Neural cell (in vitro differentiated cells): ENCODE measurements around the gene SPTLC2. TPM values are rescaled to one million over a fixed set of nuclear protein-coding genes. Genes with fewer than 3 reads are reported as not detected.

Source experiments
- H2AFZ ChIP-seq: fragments of 200-600, 300-800 bp; sonication (generic), shearing (Covaris generic); 2 replicates; pipeline ENCODE4 v1.6.0; 2014; ENCODE audit warnings: low read depth, mild to moderate bottlenecking, antibody characterized with exemption, low read length, moderate library complexity
- H3F3A ChIP-seq: fragments of 200-600 bp; shearing (Covaris generic); 2 replicates; pipeline ENCODE4 v1.6.1; 2016; ENCODE audit warnings: mild to moderate bottlenecking, moderate library complexity, mixed read lengths, antibody characterized with exemption, low read length; ENCODE audit not compliant: insufficient read depth, poor library complexity, severe bottlenecking
- H3K27ac ChIP-seq: fragments of 200-600, 300-800 bp; sonication (generic), shearing (Covaris generic); 2 replicates; pipeline ENCODE4 v1.5.1; 2014; ENCODE audit warnings: mild to moderate bottlenecking, low read length, moderate library complexity
- H3K27me3 ChIP-seq: fragments of 300-800, 200-600 bp; sonication (generic), shearing (Covaris generic); 2 replicates; pipeline ENCODE4 v1.6.0; 2014; ENCODE audit warnings: mild to moderate bottlenecking, low read depth, low read length, moderate library complexity; ENCODE audit not compliant: insufficient read depth
- H3K36me3 ChIP-seq: fragments of 300-800, 200-600 bp; sonication (generic), shearing (Covaris generic); 2 replicates; pipeline ENCODE4 v1.5.1; 2014; ENCODE audit warnings: mild to moderate bottlenecking, antibody characterized with exemption, low read length, moderate library complexity; ENCODE audit not compliant: insufficient read depth
- H3K4me2 ChIP-seq: fragments of 300-800, 200-600 bp; sonication (generic), shearing (Covaris generic); 2 replicates; pipeline ENCODE4 v1.6.0; 2014; ENCODE audit warnings: mild to moderate bottlenecking, low read length
- H3K4me3 ChIP-seq: fragments of 300-800, 200-600 bp; sonication (generic), shearing (Covaris generic); 2 replicates; pipeline ENCODE4 v1.5.1; 2014; ENCODE audit warnings: mild to moderate bottlenecking, low read length, moderate library complexity
- H3K79me2 ChIP-seq: fragments of 200-600 bp; shearing (Covaris generic); replicated peaks from 2 replicates; pipeline ENCODE4 v1.6.0; 2014; ENCODE audit warnings: mild to moderate bottlenecking, low read length, moderate library complexity; ENCODE audit not compliant: insufficient read depth
- H3K9ac ChIP-seq: fragments of 300-800, 200-600 bp; sonication (generic), shearing (Covaris generic); 2 replicates; pipeline ENCODE4 v1.6.1; 2016; ENCODE audit warnings: mild to moderate bottlenecking, low read length, mixed read lengths
- H3K9me2 ChIP-seq: fragments of 200-600 bp; shearing (Covaris generic); 2 replicates; pipeline ENCODE4 v1.6.1; 2016; ENCODE audit warnings: mild to moderate bottlenecking, low read length, mixed read lengths; ENCODE audit not compliant: insufficient read depth
- H3K9me3 ChIP-seq: fragments of 200-600, 300-800 bp; sonication (generic), shearing (Covaris generic); 2 replicates; pipeline ENCODE4 v1.6.1; 2016; ENCODE audit warnings: mild to moderate bottlenecking, mixed run types, low read length, moderate library complexity, mixed read lengths
- H4K20me1 ChIP-seq: fragments of 200-600 bp; shearing (Covaris generic); 2 replicates; pipeline ENCODE4 v1.6.1; 2016; ENCODE audit warnings: mild to moderate bottlenecking, mixed run types; ENCODE audit not compliant: insufficient read depth
- EP300 ChIP-seq: fragments of 450-650 bp; conservative IDR thresholded peaks from 2 replicates; pipeline ENCODE4 v1.6.1; 2014; ENCODE audit warnings: antibody characterized with exemption, mild to moderate bottlenecking, moderate library complexity; ENCODE audit not compliant: poor library complexity, severe bottlenecking
- MXI1 ChIP-seq: fragments of 450-650 bp; conservative IDR thresholded peaks from 2 replicates; pipeline ENCODE4 v1.6.1; 2014; ENCODE audit warnings: antibody characterized with exemption, mild to moderate bottlenecking; ENCODE audit not compliant: poor library complexity, severe bottlenecking
- POLR2AphosphoS5 ChIP-seq: IDR thresholded peaks from 2 replicates; pipeline ENCODE4 v1.6.1; 2012
- RAD21 ChIP-seq: fragments of 450-650 bp; conservative IDR thresholded peaks from 2 replicates; pipeline ENCODE4 v1.6.1; 2014; ENCODE audit warnings: antibody characterized with exemption, mild to moderate bottlenecking, moderate library complexity
- SMC3 ChIP-seq: fragments of 450-650 bp; conservative IDR thresholded peaks from 2 replicates; pipeline ENCODE4 v1.6.1; 2014; ENCODE audit warnings: antibody characterized with exemption, mild to moderate bottlenecking, moderate library complexity; ENCODE audit not compliant: poor library complexity
- TAF1 ChIP-seq: IDR thresholded peaks from 2 replicates; pipeline ENCODE4 v1.6.1; 2012; ENCODE audit warnings: low read depth
- polyA plus RNA-seq: library from polyadenylated mRNA; depleted of rRNA; stranded (reverse); fragments of >200 nt; gene quantifications from 2 replicates; pipeline ENCODE4 v1.2.3, GENCODE V29; 2014
- small RNA-seq, 3 experiments: library from RNA; depleted of rRNA; stranded (forward); fragments of <200 nt; gene quantifications; one replicate each; pipeline ENCODE3, GENCODE V24; 2012
- TF ChIP-seq, protein P1 (sequence below): IDR thresholded peaks from 2 replicates; pipeline ENCODE4 v1.6.1; 2012; ENCODE audit warnings: borderline replicate concordance

Gene SPTLC2
- polyA plus RNA-seq, 1 donor from 2014 or later: 15.1 TPM

GRCh38 chr14:77457115-77457521, 159.3 kb downstream of the SPTLC2 start:
- H3K9me2 ChIP-seq: no peaks in the 10 kb centered on the region
- no peaks in the 10 kb centered on the region for H3F3A ChIP-seq
- H3K4me2 ChIP-seq: peak overlapping the region; percentile 93
- H3K9me3 ChIP-seq: no peaks in the 10 kb centered on the region
- TF ChIP-seq, protein P1, sequence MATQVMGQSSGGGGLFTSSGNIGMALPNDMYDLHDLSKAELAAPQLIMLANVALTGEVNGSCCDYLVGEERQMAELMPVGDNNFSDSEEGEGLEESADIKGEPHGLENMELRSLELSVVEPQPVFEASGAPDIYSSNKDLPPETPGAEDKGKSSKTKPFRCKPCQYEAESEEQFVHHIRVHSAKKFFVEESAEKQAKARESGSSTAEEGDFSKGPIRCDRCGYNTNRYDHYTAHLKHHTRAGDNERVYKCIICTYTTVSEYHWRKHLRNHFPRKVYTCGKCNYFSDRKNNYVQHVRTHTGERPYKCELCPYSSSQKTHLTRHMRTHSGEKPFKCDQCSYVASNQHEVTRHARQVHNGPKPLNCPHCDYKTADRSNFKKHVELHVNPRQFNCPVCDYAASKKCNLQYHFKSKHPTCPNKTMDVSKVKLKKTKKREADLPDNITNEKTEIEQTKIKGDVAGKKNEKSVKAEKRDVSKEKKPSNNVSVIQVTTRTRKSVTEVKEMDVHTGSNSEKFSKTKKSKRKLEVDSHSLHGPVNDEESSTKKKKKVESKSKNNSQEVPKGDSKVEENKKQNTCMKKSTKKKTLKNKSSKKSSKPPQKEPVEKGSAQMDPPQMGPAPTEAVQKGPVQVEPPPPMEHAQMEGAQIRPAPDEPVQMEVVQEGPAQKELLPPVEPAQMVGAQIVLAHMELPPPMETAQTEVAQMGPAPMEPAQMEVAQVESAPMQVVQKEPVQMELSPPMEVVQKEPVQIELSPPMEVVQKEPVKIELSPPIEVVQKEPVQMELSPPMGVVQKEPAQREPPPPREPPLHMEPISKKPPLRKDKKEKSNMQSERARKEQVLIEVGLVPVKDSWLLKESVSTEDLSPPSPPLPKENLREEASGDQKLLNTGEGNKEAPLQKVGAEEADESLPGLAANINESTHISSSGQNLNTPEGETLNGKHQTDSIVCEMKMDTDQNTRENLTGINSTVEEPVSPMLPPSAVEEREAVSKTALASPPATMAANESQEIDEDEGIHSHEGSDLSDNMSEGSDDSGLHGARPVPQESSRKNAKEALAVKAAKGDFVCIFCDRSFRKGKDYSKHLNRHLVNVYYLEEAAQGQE: no peak
- TF ChIP-seq MXI1 (no peak), SMC3 (peak; percentile 47), TAF1 (no peak), POLR2AphosphoS5 (no peak), RAD21 (no peak), EP300 (no peak)
- H3K4me3 ChIP-seq: peak overlapping the region; percentile 70
- peaks cover under 1% of the 10 kb centered on the region for H3K36me3 ChIP-seq
- H4K20me1 ChIP-seq: no peaks in the 10 kb centered on the region
- H3K79me2 ChIP-seq: peaks cover 40% of the 10 kb centered on the region
- no peaks in the 10 kb centered on the region for H3K27me3 ChIP-seq
- peak overlapping the region; percentile 37 for H2AFZ ChIP-seq
- peak overlapping the region; percentile 91 for H3K27ac ChIP-seq
- peak overlapping the region; percentile 82 for H3K9ac ChIP-seq

Small RNA genes lying within 50 kb of the gene (small RNA-seq; reads per million reads assigned to genes)
- gene COX6CP11: 0 reads per million in 3 experiments
- 0 reads per million in 3 experiments for gene RF00404
- 0 reads per million in 3 experiments for gene RN7SL587P

Other genes starting within 250 kb of the SPTLC2 start
- 15.6 and 16.5 TPM in 2 replicates for gene TMED8, start 239.5 kb downstream of the SPTLC2 start, polyA plus RNA-seq
- 2.8 and 5.8 TPM in 2 replicates for gene SAMD15, start 239.3 kb downstream of the SPTLC2 start, polyA plus RNA-seq
- gene NOXRED1, start 193.1 kb downstream of the SPTLC2 start, polyA plus RNA-seq: 0.19 and 0.68 TPM in 2 replicates
- gene VIPAS39, start 159.0 kb downstream of the SPTLC2 start, polyA plus RNA-seq: 31.1 and 39.5 TPM in 2 replicates
- 207 and 239 TPM in 2 replicates for gene AHSA1, start 158.5 kb downstream of the SPTLC2 start, polyA plus RNA-seq
- 1.4 and 2.7 TPM in 2 replicates for gene ISM2, start 117.8 kb downstream of the SPTLC2 start, polyA plus RNA-seq
- gene ALKBH1, start 91.4 kb upstream of the SPTLC2 start, polyA plus RNA-seq: 20.4 and 20.8 TPM in 2 replicates
- gene SLIRP, start 91.5 kb upstream of the SPTLC2 start, polyA plus RNA-seq: 592 and 697 TPM in 2 replicates
- 60.1 and 81.2 TPM in 2 replicates for gene SNW1, start 144.5 kb upstream of the SPTLC2 start, polyA plus RNA-seq
- gene ADCK1, start 183.5 kb upstream of the SPTLC2 start, polyA plus RNA-seq: 13.6 and 18.1 TPM in 2 replicates